ENCODE data around the gene MAFG. TPM values are rescaled to one million over a fixed set of nuclear protein-coding genes. Genes with fewer than 3 reads are reported as not detected.

MAFG gene
- total RNA-seq, 1 donor: 32.6 TPM

DNA sequence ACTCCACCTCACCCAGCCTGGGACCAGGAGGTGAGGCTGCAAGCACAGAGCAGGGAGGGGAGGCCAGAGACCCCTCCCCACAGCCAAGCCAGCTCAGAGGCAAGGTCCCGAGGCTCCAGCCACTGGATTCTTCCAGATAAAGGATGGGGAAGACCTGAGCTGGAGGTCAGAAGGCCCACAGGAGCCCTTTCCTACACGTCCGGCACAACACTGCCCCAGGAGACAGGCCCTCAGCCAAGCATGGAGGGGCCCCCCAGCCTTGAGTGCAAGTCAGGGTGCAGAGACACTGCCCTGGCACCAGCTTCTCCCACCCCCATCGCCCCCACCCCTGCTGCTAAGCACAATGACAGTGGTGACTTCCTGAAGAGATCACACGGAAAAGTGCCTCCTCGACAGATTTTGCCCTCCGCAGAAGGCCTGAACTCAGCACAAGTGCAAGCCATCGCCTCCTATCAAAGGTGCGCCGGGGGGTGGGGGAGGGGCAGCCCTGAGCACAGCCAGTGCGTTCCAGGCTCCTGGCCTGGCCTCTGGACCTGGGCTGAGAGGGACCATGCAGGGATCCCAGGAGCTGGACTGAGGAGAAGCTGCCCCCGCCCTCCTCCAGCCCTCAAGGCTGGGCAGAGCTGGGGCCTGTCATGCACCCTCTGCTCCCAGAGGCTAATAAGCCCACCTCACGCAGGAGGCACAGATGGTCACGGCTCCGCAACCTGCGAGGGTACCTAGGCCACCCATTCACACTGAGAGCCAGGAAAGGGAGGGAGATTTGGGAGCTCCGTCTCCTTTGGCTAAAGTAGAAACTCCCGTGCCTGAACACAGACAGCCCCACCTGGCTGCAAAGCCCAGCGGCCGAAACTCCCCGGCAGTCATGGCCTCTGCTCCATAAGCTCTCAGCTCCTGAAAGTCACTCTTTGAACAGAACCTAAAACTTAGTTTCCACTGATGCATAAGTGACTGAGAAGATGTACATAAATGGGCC is 2.7 kb downstream of the MAFG start:
- H3K9me3 ChIP-seq (ENCODE audit: low read depth, low read length): no peaks in the 10 kb centered on the region
- peaks cover 23% of the 10 kb centered on the region for H3K36me3 ChIP-seq (ENCODE audit: insufficient read depth, low read length)
- TF ChIP-seq, protein P1, sequence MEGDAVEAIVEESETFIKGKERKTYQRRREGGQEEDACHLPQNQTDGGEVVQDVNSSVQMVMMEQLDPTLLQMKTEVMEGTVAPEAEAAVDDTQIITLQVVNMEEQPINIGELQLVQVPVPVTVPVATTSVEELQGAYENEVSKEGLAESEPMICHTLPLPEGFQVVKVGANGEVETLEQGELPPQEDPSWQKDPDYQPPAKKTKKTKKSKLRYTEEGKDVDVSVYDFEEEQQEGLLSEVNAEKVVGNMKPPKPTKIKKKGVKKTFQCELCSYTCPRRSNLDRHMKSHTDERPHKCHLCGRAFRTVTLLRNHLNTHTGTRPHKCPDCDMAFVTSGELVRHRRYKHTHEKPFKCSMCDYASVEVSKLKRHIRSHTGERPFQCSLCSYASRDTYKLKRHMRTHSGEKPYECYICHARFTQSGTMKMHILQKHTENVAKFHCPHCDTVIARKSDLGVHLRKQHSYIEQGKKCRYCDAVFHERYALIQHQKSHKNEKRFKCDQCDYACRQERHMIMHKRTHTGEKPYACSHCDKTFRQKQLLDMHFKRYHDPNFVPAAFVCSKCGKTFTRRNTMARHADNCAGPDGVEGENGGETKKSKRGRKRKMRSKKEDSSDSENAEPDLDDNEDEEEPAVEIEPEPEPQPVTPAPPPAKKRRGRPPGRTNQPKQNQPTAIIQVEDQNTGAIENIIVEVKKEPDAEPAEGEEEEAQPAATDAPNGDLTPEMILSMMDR (IDR thresholded peaks at IDR 0.05; ENCODE audit: extremely low read depth, low read depth, low read length): no peak
- H3K27ac ChIP-seq (ENCODE audit: low read depth, low read length): peak overlapping the region; percentile 80
- H3K27me3 ChIP-seq (ENCODE audit: insufficient read depth, low read length): no peaks in the 10 kb centered on the region
- H3K79me2 ChIP-seq (ENCODE audit: insufficient read depth, low read length): peaks cover 71% of the 10 kb centered on the region
- DNase-seq (ENCODE audit: insufficient read length, low spot score, missing footprints): no peak
- H4K20me1 ChIP-seq (ENCODE audit: insufficient read depth, low read length): peaks cover 40% of the 10 kb centered on the region
- no peak overlapping the region for H3K4me3 ChIP-seq (ENCODE audit: insufficient read depth, low read length)
- no peak overlapping the region for H2AFZ ChIP-seq (ENCODE audit: low read length)
- peaks cover 23% of the 10 kb centered on the region for H3K4me1 ChIP-seq (ENCODE audit: insufficient read depth, low read length)
- H3K4me2 ChIP-seq (ENCODE audit: insufficient read depth, low read length): no peak overlapping the region

DNA sequence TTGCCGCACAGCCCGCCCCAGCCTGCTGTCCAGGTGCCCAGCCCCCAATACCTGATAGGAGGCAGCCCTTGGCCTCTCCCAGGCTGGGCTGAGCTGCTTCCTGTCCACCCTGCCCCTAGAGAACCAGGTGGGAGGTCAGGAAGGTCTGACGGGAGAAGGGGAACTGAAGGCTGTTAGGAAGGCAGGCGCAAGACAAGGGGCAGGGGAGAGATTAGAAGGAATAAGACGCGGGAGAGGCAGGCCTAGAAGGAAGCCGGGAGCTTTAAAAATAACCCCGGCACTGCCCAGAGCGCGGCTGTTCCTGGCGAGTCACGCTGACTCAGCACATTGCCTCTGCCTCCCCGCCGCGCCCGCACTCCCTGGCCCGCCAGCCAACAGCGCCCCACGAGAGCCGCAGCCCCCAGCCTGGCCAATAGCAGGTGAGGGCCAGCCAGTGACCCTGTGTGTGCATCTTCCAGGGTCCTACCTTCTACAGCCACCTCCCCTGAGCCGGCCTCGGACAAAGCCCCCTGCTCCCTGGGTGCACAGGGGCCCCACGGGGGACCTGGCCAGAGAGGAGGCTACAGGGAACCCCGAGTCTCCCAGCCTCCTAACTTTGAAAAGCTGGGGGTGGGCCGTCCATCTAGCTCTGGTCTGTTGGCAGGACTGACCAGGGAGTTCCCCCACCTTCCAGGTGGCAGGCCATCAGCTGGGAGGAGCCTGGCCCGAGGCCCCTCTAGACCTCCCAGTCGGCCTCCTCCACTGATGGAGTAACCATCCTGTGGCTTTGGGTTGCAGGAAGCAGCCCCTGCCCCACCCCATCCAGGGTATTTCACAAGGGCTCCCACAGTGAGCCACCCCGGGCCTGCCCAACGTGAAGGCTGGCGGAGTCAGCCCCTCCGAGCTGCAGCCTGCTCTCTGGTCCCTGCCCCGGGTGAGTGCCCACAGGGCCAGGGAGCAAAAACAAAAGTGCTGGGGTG is 4.0 kb downstream of the MAFG start:
- Histone ChIP-seq H3K9me3 (ENCODE audit: low read depth, low read length) (no peaks in the 10 kb centered on the region), H3K4me1 (ENCODE audit: insufficient read depth, low read length) (peaks cover 21% of the 10 kb centered on the region), H3K36me3 (ENCODE audit: insufficient read depth, low read length) (peaks cover 35% of the 10 kb centered on the region), H3K79me2 (ENCODE audit: insufficient read depth, low read length) (peaks cover 83% of the 10 kb centered on the region), H3K27ac (ENCODE audit: low read depth, low read length) (peak overlapping the region; percentile 80), H3K27me3 (ENCODE audit: insufficient read depth, low read length) (no peaks in the 10 kb centered on the region), H3K4me2 (ENCODE audit: insufficient read depth, low read length) (peak overlapping the region; percentile 83), H4K20me1 (ENCODE audit: insufficient read depth, low read length) (peaks cover 52% of the 10 kb centered on the region), H3K4me3 (ENCODE audit: insufficient read depth, low read length) (peak overlapping the region; percentile 64), H2AFZ (ENCODE audit: low read length) (no peak overlapping the region)
- TF ChIP-seq, protein P1 (IDR thresholded peaks at IDR 0.05; ENCODE audit: extremely low read depth, low read depth, low read length): no peak
- DNase-seq (ENCODE audit: insufficient read length, low spot score, missing footprints): peak; percentile 100

DNA sequence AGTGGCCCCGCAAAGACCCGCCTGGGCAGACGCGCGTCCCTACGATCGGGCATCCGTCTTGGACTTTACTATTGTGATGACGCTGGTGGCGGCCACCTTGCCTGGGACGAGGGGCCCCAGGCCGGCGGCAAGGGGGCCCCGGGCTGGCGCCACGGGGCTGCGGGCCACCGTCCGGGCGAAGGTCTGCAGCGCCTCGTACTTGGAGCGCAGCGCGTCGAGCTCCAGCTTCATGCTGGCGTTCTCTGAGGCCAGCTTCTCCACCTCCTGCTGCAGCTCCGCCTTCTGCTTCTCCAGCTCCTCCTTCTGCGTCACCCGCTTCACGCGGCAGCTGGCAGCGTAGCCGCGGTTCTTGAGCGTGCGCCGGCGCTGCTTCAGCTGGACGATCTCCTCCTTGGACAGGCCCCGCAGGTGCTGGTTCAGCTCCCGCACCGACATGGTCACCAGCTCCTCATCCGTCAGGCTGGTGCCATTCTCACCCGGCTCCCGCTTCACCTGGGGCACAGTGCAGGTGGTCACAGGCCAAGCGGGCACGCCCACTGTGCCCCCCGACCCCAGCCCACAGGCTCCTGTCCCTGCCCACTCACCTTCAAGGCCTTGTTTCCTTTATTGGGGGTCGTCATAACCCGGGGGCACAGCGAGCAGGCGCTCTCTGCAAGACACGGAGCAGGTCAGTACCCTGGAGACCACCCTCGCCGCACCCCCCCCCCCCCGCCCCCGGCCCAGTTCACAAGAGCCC is 4.8 kb downstream of the MAFG start:
- Histone ChIP-seq H3K27me3 (ENCODE audit: insufficient read depth, low read length) (no peaks in the 10 kb centered on the region), H4K20me1 (ENCODE audit: insufficient read depth, low read length) (peaks cover 56% of the 10 kb centered on the region), H2AFZ (ENCODE audit: low read length) (no peak overlapping the region), H3K9me3 (ENCODE audit: low read depth, low read length) (no peaks in the 10 kb centered on the region), H3K4me2 (ENCODE audit: insufficient read depth, low read length) (peak overlapping the region; percentile 83), H3K79me2 (ENCODE audit: insufficient read depth, low read length) (peaks cover 90% of the 10 kb centered on the region), H3K27ac (ENCODE audit: low read depth, low read length) (peak overlapping the region; percentile 48), H3K4me1 (ENCODE audit: insufficient read depth, low read length) (peaks cover 20% of the 10 kb centered on the region), H3K36me3 (ENCODE audit: insufficient read depth, low read length) (peaks cover 35% of the 10 kb centered on the region), H3K4me3 (ENCODE audit: insufficient read depth, low read length) (peak overlapping the region; percentile 64)
- DNase-seq (ENCODE audit: insufficient read length, low spot score, missing footprints): no peak
- TF ChIP-seq, protein P1 (IDR thresholded peaks at IDR 0.05; ENCODE audit: extremely low read depth, low read depth, low read length): no peak
